ENCODE measurements around the gene CEP44.
"Not testable (repeated sequence)": the region's sequence is repeated elsewhere in the genome, so short reads cannot be mapped to it uniquely, and the experiment has no call there.

DNA sequence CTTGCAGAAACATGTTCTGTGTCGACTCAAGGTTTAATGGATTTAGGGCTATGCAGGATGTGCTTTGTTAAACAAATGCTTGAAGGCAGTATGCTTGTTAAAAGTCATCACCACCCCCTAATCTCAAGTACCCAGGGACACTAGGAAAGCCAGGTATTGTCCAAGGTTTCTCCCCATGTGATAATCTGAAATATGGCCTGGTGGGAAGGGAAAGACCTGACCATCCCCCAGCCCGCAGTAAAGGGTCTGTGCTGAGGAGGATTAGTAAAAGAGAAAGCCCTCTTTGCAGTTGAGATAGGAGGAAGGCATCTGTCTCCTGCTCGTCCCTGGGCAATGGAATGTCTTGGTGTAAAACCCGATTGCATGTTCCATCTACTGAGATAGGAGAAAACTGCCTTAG, 96.5 kb downstream of the CEP44 start:
- TF ChIP-seq, protein P1, sequence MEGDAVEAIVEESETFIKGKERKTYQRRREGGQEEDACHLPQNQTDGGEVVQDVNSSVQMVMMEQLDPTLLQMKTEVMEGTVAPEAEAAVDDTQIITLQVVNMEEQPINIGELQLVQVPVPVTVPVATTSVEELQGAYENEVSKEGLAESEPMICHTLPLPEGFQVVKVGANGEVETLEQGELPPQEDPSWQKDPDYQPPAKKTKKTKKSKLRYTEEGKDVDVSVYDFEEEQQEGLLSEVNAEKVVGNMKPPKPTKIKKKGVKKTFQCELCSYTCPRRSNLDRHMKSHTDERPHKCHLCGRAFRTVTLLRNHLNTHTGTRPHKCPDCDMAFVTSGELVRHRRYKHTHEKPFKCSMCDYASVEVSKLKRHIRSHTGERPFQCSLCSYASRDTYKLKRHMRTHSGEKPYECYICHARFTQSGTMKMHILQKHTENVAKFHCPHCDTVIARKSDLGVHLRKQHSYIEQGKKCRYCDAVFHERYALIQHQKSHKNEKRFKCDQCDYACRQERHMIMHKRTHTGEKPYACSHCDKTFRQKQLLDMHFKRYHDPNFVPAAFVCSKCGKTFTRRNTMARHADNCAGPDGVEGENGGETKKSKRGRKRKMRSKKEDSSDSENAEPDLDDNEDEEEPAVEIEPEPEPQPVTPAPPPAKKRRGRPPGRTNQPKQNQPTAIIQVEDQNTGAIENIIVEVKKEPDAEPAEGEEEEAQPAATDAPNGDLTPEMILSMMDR (IDR thresholded peaks at IDR 0.05 in 4 of 5, conservative IDR thresholded peaks at IDR 0.05 in 1 of 5) = not testable (repeated sequence)
- not testable (repeated sequence) for TF ChIP-seq POLR2A (IDR thresholded peaks at IDR 0.05)
